Esophagus muscularis mucosa (tissue), 3 donors: ENCODE results near the gene CDK14.

Experiments
- POLR2A ChIP-seq: fragments of 450-650 bp; IDR thresholded peaks from one replicate; pipeline ENCODE4 v1.6.1; 2017; ENCODE audit warnings: antibody characterized with exemption, moderate library complexity, mild to moderate bottlenecking, low read depth
- TF ChIP-seq, protein P1 (sequence below), 3 experiments: fragments of 200-600 bp in 2 of 3; fragments of 450-650 bp in 1 of 3; sonication (generic) in 2 of 3; IDR thresholded peaks; one replicate each; pipeline ENCODE4 v1.5.1; 2017 to 2019; ENCODE audit warnings: antibody characterized with exemption in 3 of 3, mild to moderate bottlenecking in 2 of 3, moderate library complexity in 1 of 3

DNA sequence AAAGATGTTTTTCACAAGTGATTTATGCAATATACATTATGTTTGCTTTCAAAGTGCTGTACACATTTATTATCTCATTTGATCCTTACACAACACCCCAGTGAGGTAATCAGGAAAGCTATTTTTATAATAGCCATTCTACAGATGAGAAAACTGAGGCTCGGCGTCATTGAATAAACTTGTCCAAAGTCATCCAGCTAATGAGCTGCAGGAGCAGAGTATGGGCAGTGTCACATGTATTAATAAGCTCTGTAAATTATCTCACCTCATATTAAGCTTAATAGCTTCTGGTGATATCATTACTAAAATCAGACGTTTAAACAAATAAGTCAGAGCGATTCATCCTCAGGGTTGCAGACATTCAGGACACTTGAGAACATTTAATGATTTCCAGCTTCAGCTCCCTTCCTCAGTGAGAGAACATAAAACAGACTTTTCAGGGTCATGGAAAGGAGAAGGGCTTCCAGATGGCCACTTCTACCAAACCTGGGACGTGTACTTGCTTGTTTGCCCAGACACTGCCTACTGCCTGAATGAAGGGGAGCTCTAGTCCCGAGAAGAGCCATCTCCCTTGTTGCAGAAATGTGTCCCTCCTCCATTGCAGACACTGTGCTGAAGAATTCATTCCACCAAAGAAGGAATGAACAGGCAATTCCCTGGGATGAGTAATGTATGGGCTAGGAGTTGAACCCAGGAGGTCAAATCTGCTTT is 647.6 kb downstream of the CDK14 start:
- TF ChIP-seq, protein P1, sequence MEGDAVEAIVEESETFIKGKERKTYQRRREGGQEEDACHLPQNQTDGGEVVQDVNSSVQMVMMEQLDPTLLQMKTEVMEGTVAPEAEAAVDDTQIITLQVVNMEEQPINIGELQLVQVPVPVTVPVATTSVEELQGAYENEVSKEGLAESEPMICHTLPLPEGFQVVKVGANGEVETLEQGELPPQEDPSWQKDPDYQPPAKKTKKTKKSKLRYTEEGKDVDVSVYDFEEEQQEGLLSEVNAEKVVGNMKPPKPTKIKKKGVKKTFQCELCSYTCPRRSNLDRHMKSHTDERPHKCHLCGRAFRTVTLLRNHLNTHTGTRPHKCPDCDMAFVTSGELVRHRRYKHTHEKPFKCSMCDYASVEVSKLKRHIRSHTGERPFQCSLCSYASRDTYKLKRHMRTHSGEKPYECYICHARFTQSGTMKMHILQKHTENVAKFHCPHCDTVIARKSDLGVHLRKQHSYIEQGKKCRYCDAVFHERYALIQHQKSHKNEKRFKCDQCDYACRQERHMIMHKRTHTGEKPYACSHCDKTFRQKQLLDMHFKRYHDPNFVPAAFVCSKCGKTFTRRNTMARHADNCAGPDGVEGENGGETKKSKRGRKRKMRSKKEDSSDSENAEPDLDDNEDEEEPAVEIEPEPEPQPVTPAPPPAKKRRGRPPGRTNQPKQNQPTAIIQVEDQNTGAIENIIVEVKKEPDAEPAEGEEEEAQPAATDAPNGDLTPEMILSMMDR (IDR thresholded peaks at IDR 0.05), result no peak
- TF ChIP-seq POLR2A, result no peak
